OCI-LY7 (cell line): ENCODE data around the gene MIX23.

Experiments
- EZH2phosphoT487 ChIP-seq: fragments of 200-600 bp; sonication (generic); IDR thresholded peaks from 2 replicates; pipeline ENCODE4 v1.6.1; 2018; ENCODE audit warnings: low read depth, borderline replicate concordance, mild to moderate bottlenecking, mixed run types, antibody characterized with exemption, low read length, moderate library complexity, mixed read lengths
- TF ChIP-seq, protein P1 (sequence below): fragments of 200-600 bp; sonication (generic); conservative IDR thresholded peaks from 2 replicates; pipeline ENCODE4 v1.5.1; 2014; ENCODE audit warnings: mild to moderate bottlenecking, antibody characterized with exemption, low read length, moderate library complexity, mixed read lengths

DNA sequence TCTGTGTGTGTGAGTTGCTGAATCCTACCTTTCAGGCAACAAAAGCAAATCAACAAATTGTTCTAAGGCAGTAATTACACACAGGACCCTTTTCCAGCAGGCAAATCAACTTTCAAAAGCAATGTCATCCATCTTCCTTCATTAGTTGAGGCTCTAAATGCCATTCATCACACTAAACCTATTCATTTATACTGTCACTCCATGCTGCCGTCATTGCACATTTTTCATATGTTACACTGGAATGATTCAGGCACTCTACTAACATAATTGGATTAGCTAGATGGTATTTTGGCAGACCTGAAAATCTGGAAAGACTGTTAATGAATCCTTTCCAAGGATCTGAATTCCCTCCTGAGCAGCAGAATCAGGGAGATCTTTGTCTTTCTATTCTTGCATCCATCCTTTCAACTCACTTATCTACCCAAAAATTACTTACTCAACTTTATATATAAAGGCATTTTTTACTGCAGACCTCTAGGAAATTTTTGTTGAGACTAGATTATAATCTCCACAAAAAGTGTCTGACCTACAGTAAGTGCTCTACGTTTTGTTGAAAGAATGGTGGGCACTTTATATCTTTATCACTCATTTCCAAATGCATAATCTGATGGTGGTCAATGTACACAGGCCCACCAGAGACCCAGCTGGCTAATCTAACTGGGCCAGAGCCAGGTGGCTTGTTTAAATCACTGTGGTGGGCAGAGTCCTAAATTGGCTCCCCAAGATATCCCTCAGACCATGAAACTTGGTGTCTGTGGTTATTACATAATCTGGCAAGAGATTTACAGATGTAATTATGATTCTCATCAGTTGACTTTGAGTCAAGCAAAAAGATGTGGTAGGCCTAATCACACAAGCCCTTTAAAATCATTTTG is 25.0 kb downstream of the MIX23 start:
- TF ChIP-seq, protein P1, sequence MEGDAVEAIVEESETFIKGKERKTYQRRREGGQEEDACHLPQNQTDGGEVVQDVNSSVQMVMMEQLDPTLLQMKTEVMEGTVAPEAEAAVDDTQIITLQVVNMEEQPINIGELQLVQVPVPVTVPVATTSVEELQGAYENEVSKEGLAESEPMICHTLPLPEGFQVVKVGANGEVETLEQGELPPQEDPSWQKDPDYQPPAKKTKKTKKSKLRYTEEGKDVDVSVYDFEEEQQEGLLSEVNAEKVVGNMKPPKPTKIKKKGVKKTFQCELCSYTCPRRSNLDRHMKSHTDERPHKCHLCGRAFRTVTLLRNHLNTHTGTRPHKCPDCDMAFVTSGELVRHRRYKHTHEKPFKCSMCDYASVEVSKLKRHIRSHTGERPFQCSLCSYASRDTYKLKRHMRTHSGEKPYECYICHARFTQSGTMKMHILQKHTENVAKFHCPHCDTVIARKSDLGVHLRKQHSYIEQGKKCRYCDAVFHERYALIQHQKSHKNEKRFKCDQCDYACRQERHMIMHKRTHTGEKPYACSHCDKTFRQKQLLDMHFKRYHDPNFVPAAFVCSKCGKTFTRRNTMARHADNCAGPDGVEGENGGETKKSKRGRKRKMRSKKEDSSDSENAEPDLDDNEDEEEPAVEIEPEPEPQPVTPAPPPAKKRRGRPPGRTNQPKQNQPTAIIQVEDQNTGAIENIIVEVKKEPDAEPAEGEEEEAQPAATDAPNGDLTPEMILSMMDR: no peak
- no peak for TF ChIP-seq EZH2phosphoT487
